ENCODE data around the gene PARD6A.
A peak's percentile ranks its signal among the peaks of the same experiment; 100 is the strongest.

PARD6A gene

GRCh38 chr16:67653128-67653788 lies 7.5 kb upstream of the PARD6A start:
- peak overlapping the region; percentile 46 to 53 for H3K4me3 ChIP-seq (replicated peaks in 1 of 2; ENCODE audit: low read depth in 2 of 2, low read length in 2 of 2)
- TF ChIP-seq CTCF (IDR thresholded peaks at IDR 0.05; ENCODE audit: low read depth, low read length) = no peak
- no peak for DNase-seq (ENCODE audit: low read depth in 2 of 2)

- peak overlapping the region in 1 of 2 donors; percentile 43 for H3K4me3 ChIP-seq (replicated peaks in 1 of 2; ENCODE audit: low read depth in 2 of 2, low read length in 2 of 2)
- no peak for DNase-seq (ENCODE audit: low read depth in 2 of 2)
- no peak for TF ChIP-seq CTCF (IDR thresholded peaks at IDR 0.05; ENCODE audit: low read depth, low read length)
Observed at GRCh38 chr16:67653789-67654402, 6.9 kb upstream of the PARD6A start.

- no peak overlapping the region for H3K4me3 ChIP-seq (replicated peaks in 1 of 2; ENCODE audit: low read depth in 2 of 2, low read length in 2 of 2)
- DNase-seq (ENCODE audit: low read depth in 2 of 2) = no peak
- no peak for TF ChIP-seq CTCF (IDR thresholded peaks at IDR 0.05; ENCODE audit: low read depth, low read length)
Observed at GRCh38 chr16:67654403-67654911, 6.3 kb upstream of the PARD6A start.

- no peak for DNase-seq (ENCODE audit: low read depth in 2 of 2)
- TF ChIP-seq CTCF (IDR thresholded peaks at IDR 0.05; ENCODE audit: low read depth, low read length) = no peak
- no peak overlapping the region for H3K4me3 ChIP-seq (replicated peaks in 1 of 2; ENCODE audit: low read depth in 2 of 2, low read length in 2 of 2)
Observed at GRCh38 chr16:67655363-67655762, 5.4 kb upstream of the PARD6A start.

- DNase-seq (ENCODE audit: low read depth in 2 of 2) = no peak
- no peak overlapping the region for H3K4me3 ChIP-seq (replicated peaks in 1 of 2; ENCODE audit: low read depth in 2 of 2, low read length in 2 of 2)
- no peak for TF ChIP-seq CTCF (IDR thresholded peaks at IDR 0.05; ENCODE audit: low read depth, low read length)
Observed at GRCh38 chr16:67656344-67657016, 4.3 kb upstream of the PARD6A start.

GRCh38 chr16:67657017-67657608 lies 3.6 kb upstream of the PARD6A start:
- no peak for TF ChIP-seq CTCF (IDR thresholded peaks at IDR 0.05; ENCODE audit: low read depth, low read length)
- H3K4me3 ChIP-seq (replicated peaks in 1 of 2; ENCODE audit: low read depth in 2 of 2, low read length in 2 of 2) = no peak overlapping the region
- DNase-seq (ENCODE audit: low read depth in 2 of 2) = no peak

All from cardiac fibroblast (primary cell).